GM12892 (cell line): ENCODE measurements around the gene ITPR3.

Experiments used
- DNase-seq: peaks from one replicate; pipeline ENCODE4 v3.0.0; 2011; ENCODE audit not compliant: insufficient read length
- FAIRE-seq: peaks from 2 replicates; lab custom pipeline; 2011; peaks lifted over from hg19 to GRCh38; lab: Jason Lieb, UNC
- POLR2A ChIP-seq: IDR thresholded peaks from 2 replicates; pipeline ENCODE4 v1.6.1; 2011; ENCODE audit warnings: low read depth, low read length, control low read depth
- POLR2AphosphoS5 ChIP-seq: IDR thresholded peaks from 2 replicates; pipeline ENCODE4 v1.6.1; 2011; ENCODE audit warnings: low read depth, low read length, control low read depth
- TAF1 ChIP-seq: IDR thresholded peaks from 2 replicates; pipeline ENCODE4 v1.6.1; 2011; ENCODE audit warnings: low read depth, mild to moderate bottlenecking, control low read depth, low read length, borderline replicate concordance

The ITPR3 gene

DNA sequence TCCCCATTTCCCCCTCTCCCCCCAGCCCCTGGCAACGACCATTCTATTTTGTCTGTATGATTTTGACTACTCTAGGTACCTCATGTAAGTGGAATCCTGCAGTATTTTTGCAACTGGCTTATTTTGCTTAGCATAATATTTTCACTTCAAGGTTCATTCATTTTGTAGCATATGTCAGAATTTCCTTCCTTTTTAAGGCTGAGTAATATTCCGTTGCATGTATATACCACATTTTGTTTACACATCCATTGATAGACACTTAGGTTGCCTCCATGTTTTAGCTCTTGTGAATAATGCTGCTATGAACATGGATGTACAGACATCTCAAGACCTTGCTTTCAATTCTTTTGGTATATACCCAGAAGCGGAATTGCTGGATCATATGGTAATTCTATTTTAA, 91.8 kb downstream of the ITPR3 start:
- no peak for DNase-seq
- TF ChIP-seq POLR2AphosphoS5, result no peak
- TF ChIP-seq POLR2A, result no peak
- TF ChIP-seq TAF1, result no peak
- no peak for FAIRE-seq

DNA sequence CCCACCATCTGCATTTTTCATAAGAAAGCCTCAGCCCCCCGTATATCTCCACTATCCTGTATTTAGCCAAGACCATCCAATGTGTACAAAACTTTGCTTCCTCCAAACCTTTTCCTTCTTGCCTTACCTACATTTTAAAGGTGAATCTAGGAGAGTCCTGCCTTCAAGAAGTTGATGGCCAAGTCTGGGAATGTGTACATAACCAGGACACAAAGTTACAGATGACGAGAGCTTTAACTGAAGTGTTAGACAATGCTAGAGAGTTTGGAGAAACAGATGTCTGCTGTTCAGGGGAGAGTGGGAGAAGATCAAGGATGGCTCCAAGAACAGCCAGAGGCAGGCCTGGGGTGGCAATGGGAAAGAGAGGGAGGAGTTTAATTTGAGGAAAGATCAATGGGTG, 92.7 kb downstream of the ITPR3 start:
- FAIRE-seq (no peak), DNase-seq (no peak)
- TF ChIP-seq POLR2AphosphoS5 (no peak), POLR2A (no peak), TAF1 (no peak)

DNA sequence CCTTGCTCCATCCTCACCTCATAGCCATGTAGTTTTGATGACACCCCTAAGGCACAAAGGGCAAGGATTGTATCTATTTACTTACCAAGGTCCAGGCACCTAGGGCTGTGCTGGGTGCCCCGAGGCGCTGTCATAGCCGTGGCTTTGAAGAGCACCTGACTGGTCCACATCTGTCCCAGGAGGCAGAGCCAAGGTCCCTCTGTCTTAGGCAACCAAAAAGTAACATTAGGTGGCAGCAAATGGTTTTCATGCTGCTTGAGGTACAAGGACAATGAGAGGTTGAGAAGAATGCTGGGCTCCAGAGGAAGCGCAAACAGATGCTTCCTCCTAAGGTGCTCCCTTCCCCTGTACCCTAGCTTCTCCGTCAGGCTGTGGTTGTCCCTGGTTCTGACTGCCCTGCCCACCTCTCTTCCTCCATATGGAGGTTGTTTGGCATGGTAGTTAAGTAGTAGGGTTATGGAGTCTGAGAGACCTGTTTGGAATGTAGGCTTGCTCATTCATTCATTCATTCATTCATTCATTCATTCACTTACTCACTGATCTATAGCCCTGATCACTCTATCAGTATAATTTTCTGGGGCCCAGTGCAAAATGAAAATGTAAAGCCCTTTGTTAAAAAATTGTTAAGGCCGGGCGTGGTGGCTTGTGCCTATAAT, 93.4 kb downstream of the ITPR3 start:
- no peak for FAIRE-seq
- TF ChIP-seq POLR2A (no peak), POLR2AphosphoS5 (no peak), TAF1 (no peak)

DNA sequence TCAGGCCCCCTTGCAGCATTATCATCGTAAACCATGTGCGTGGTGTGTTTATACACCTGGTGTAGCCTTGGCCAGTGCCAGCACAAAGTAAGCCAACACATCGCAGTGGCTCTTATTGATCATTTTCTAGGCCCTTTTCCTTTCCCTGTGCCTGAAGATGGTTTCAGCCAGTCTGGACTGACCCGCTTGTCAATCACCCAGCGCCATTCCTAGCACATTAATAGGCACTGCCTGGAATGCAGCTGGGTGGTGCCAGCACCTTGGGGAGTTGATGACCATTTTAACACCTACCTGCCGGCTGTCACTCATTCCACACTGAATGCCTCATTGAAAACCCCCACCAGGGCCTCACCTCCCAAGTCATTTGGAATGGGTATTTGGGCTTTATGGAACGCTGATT, 95.3 kb downstream of the ITPR3 start:
- no peak for FAIRE-seq
- TF ChIP-seq POLR2AphosphoS5, result no peak
- TF ChIP-seq TAF1, result no peak
- TF ChIP-seq POLR2A, result no peak
- DNase-seq, result no peak

More for the DNA sequence above, 93.4 kb downstream of the ITPR3 start:
- DNase-seq, result no peak

DNA sequence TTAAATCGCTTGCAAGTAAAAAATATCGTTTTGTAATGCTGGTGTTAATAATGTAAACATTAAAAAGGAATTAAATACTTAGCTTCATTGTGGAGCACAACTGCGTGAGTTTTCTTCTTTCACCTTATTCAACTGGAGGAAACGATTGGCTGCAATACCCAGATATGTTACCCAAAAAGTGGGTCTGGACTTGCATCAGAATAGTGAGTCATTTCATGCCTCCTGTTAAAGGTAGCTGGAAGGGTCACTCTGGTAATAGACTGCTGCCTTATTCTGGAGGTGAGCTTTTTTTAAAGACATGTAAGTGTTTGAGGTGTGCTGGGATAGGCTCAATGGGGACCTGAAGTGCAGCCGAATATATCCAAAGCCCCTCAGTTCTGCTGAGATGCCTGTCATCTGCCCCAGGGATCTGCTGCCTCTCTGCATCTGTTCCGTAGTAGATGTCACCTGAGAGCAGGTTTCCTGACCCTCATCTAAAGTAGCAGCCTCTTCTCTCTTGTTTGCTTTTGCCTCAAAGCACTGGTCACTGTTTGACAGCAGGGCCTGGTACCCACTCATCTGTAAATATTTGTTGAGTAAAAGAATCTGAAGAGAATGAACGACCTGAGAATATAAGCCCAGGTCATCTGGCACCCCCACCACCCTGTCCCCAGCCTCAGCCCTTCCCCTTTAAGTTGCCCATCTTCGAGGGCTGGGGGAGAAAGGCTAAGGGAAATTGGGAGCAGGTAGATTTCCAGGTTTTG, 95.9 kb downstream of the ITPR3 start:
- FAIRE-seq, result no peak
- no peak for DNase-seq
- no peak for TF ChIP-seq POLR2A
- TF ChIP-seq TAF1, result no peak
- no peak for TF ChIP-seq POLR2AphosphoS5

DNA sequence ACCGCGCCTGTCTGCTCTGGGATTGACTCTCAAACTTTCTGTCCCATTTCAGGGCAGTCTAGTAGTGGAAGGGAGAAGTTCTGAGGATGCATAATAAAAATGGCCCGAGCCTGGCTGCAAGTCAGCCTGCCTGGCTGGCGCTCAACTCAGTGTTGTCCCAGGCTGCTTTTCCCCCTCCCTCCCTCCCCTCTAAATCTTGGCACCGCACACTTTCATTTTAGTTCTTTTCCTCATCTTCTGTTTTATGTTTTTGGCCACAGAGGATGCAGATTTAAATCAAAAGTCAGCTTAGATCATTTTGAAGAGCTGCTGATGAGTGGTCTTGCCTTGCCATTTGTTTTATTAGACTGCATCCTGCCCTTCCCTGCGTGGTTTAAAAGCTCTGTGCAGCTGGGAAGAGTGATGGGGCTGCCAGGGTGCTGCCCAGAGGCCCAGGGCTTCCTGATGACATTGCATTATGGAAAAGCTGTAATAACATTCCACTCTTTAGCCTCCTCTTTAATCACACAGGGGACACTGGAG, 96.9 kb downstream of the ITPR3 start:
- DNase-seq, result no peak
- FAIRE-seq, result no peak

DNA sequence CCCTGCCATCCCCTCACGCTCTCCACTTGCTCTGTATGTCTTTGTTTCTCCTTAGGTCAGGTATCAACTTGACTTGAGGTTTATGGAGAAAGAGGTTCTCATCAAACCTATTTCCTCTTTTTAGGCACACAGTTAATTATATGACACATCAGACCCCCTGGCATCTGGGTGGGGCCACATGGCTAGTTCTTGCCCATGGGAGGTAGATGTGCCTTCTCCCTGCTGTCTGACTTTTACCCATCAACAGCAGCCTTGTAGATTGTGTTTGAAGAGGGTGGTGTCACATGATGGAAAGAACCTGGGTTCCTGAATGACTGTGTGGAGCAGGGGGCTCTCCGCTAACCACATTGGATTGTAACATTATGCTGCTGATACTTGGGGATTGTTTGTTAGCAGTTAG, 97.6 kb downstream of the ITPR3 start:
- no peak for DNase-seq
- FAIRE-seq, result no peak
- TF ChIP-seq POLR2A (no peak), TAF1 (no peak), POLR2AphosphoS5 (no peak)

More for the DNA sequence above, 96.9 kb downstream of the ITPR3 start:
- TF ChIP-seq TAF1 (no peak), POLR2AphosphoS5 (no peak), POLR2A (no peak)

DNA sequence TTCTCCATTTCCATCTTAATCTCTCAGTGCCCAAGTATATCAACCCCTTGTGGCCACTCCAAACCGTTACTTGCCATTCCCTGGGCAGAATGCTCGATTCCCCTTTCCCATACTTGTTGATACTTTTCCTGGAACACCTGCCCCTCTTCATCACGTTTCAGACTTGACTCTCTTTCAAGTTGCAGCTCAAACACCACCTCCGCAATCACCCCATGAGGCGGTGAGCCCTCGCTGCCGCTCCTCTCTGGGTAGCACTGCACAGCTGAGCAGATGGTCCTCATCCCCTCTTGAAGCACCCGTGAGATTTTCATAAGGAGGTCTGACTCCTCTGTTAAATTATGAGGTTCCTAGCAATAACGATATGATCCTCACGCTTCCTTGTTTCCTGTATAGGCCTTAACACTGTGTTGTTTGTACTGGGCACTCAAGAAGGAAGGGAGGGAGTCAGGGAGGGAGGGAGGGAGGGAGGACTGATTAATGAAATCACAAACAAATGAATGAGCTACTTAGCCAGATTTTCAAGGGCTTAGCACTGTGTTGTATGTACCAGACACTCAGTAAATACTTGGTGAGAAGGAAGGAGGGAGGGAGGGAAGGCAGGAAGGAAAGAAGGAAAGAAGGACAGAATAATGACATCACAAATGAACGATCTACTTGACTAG, 98.3 kb downstream of the ITPR3 start:
- no peak for DNase-seq
- TF ChIP-seq POLR2A, result no peak
- TF ChIP-seq POLR2AphosphoS5, result no peak
- no peak for TF ChIP-seq TAF1
- FAIRE-seq, result no peak

DNA sequence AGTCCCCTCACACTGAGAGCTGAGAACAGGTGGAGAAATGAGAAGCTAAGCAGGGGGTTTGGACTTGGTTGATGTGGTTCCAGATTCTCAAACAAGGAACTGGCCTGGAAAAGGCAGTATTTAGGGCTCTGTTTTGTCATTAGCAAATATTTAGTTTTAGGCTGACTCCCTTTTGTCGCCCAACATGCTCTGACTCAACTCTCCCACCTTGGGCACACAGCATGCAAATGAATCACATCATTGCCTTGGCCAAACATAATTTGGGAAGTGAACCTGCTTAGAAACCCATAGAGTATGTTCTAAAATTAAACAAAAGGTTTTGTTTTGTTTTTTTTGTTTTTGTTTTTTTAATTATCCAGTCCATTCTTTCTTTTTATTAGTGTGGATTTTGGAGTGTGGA, 99.9 kb downstream of the ITPR3 start:
- FAIRE-seq (no peak), DNase-seq (no peak)
- TF ChIP-seq POLR2AphosphoS5, result no peak
- TF ChIP-seq TAF1, result no peak
- TF ChIP-seq POLR2A, result no peak

DNA sequence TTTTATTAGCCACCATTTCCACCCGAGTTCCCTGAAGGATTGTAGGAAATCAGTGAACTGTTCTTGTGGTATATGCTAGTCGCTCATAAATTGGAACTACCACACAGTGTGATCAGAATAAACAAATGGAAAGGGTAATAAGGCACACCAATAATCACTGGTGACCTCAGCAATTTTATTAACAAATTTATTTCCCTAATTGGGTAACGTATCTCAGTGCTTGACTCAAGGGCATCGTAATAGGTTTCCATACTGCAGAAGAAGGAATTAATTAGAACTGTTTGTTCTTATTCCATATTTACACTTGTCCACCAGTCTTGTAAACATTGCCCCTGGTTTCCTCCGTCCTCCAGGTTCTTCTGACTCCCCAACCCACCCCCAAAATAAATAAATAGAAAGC, 100.4 kb downstream of the ITPR3 start:
- no peak for FAIRE-seq
- TF ChIP-seq POLR2A (no peak), POLR2AphosphoS5 (no peak), TAF1 (no peak)
- no peak for DNase-seq

DNA sequence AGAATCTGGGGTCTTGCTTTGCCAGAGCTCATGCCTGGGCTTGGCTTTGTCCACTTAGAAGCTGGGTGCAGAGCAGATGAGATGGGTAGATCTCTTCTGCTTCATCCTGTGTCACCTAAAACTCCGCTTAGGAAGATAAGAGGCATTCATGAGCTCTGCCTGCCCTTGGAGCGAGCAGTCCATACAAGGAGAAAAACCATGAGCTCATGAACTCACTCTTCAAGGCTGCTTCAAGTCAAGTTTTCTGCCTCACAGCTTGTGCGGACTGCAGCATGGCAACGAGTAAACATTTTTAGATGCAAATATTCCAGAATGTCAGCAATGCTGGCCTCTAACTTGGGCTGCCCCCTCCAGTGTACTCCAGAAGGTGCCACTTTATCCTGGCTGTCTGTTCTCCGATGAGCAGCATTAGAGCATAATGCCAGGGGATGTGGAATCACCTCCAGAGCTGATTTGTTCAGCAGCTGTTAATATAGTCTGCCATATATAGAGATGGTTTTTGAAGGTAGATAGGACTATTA, 101.0 kb downstream of the ITPR3 start:
- DNase-seq (no peak), FAIRE-seq (no peak)
- no peak for TF ChIP-seq TAF1
- TF ChIP-seq POLR2AphosphoS5, result no peak
- no peak for TF ChIP-seq POLR2A
